ENCODE measurements around the gene VMA21.

Gene VMA21, protein sequence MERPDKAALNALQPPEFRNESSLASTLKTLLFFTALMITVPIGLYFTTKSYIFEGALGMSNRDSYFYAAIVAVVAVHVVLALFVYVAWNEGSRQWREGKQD

GRCh38 chrX:151396825-151397740 is at the start of gene VMA21:
TSS of gene VMA21 (plus strand) at chrX:151397206. CDS start at chrX:151397309, 103 bp downstream.
- DNase-seq (ENCODE audit: low read depth in 2 of 2), result peak; percentile 69 to 74

GRCh38 chrX:151359341-151359740 is 37.7 kb upstream of the VMA21 start:
- DNase-seq (ENCODE audit: low read depth in 2 of 2), result no peak

DNA sequence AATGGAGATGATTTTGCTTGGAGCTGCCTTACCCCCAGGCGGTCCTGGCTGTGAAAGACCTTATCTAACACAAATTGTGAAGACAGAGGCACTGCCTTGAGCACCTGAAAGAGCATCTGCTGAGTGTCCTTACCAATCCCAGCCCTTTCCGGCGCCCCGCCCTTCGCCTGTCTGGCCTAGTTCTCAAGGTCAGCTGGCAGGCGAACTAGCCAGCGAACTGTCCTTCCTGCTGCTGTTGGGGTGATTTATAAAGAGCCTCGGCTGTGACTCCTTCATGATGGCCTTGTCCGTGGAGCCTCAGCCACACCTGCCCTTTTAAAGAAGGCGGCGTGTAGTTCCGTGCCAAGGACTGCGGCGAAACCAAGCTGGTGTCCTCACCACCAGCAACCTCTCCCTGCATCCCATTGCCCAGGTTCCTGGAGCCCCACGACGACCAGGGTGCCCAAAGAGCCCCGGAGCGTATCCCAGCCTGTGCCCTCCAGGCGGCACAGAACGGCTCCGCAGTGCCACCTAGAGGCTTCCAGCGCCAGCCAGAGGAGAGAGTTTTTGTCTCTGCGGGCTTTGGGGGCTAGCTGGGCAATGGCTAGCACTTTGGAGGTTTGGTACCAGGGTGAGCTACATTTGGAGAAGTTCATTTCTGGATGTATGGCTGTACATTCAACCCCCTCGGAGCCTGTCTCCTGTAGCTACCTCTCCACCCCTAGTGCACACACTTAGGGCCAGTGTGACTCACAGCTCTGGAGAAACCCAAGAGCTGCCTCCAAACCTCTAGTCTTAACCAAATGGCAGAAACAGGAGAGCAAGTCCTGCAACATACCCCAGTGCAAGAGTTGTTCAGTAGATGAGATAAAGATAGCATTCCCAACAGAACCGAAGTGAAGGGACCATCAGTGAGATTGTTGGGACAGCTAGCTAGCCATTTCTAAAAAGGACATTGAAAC is 36.8 kb upstream of the VMA21 start:
- no peak for DNase-seq (ENCODE audit: low read depth in 2 of 2)

DNA sequence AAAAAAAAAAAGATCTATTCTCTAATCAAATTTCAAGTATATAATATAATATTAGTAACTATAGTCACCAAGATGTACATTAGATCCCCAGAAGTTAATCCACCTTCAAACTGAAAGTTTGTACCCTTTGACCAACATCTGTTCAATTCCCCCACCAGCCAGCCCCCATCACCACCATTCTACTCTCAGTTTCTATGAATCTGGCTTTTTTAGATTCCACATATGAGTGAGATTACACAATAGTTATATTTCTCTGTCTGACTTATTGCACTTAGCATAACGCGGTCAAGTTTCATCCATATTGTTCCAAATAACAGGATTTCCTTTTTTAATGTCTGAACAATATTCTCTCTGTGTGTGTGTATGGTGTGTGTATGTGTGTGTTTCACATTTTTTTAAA is 33.7 kb upstream of the VMA21 start:
- DNase-seq (ENCODE audit: low read depth in 2 of 2), result no peak

DNA sequence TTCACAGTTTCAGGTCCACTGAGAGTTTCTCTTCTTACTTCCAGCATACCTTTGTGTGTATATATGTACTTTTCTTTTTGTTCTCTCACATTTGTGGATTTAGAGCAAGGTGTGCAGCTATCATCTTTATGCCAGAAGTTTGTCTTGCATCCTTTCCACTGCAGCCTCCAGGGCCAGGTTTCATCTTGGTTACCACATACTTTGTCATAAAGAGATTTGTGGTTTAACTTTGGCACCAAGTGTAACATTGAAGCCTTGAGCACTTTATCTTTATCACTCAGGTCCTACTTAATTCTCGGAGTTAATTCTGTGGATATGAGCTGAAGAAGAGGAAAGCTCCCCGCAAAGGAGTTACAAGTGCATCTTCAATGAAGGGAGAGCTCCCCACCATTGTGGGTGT is 31.4 kb upstream of the VMA21 start:
- DNase-seq (ENCODE audit: low read depth in 2 of 2), result no peak

DNA sequence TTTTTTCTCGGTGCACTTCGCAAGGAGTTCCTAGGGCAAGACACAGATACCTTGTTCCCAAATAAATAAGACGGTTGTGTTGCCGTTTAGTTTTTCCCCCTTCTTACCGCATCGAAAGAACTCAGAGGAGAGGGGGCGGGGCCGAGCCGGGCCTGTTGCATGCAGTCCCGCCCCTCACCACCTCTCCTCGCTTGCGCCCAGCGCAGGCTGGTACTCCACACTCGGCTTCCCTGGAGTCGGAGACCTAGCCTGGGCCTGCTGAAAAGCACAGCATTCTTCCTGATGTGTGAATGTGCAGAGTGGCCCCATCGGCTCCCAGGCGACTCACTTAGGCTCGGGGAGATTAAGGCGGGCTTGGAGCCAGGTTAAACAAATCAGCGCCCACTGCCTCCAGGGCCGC is 26.1 kb upstream of the VMA21 start:
- DNase-seq (ENCODE audit: low read depth in 2 of 2), result no peak

DNA sequence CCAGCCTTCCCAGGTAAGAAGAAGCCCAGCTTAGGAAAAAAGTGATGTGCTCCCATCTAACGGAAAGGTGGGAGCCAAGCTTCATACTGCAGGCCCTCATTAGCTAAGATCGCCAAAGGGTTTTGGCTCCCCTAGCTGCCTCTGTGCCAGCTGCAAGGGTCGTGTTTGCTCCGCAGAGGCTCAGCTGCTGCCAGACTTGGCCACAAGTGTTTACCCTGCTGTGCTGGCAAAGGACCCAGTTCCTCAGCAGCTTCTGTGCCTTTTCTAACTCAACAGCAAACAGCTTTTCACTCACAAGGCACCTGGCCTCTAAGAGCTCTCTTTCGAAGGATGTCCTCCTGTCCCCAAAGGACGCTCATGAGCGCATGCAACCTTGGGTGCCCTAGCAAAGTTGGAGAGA is 12.2 kb upstream of the VMA21 start:
- DNase-seq (ENCODE audit: low read depth in 2 of 2), result no peak

DNA sequence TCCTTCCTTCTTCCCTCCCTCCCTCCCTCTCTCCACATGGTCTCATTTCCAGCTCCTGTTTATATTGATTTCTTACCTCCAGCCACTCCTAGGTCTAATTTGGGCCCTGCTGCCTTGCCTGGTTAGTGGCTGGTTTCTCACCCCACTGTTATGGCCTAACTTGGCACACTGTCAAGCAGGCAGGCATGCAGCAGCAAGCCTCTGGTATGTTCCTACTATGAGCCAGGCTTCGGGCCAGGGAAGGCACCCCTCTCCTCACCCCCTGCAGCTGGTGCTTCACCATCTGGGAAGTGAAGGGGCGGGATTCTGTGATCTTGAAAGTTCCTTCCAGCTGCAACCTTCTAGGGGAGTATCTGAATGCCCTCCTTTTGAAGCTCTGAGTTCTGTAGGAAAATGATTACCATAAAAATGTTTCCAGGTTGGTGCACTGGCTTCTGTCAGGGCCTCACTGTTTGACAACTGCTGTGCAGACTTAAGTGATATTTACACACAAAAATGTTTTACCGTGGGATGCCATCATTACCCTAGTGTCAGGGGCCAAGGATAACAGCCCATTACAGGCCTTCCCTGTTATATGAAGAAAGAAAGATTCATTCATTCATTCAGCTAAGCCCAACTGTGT is 10.1 kb upstream of the VMA21 start:
- no peak for DNase-seq (ENCODE audit: low read depth in 2 of 2)

- no peak for DNase-seq (ENCODE audit: low read depth in 2 of 2)
Observed at GRCh38 chrX:151391722-151392121, 5.3 kb upstream of the VMA21 start.

- no peak for DNase-seq (ENCODE audit: low read depth in 2 of 2)
Observed at GRCh38 chrX:151393514-151393913, 3.5 kb upstream of the VMA21 start.

GRCh38 chrX:151396042-151396824 is 773 bp upstream of the VMA21 start:
- DNase-seq (ENCODE audit: low read depth in 2 of 2), result peak in 1 of 2 experiments; percentile 0

DNA sequence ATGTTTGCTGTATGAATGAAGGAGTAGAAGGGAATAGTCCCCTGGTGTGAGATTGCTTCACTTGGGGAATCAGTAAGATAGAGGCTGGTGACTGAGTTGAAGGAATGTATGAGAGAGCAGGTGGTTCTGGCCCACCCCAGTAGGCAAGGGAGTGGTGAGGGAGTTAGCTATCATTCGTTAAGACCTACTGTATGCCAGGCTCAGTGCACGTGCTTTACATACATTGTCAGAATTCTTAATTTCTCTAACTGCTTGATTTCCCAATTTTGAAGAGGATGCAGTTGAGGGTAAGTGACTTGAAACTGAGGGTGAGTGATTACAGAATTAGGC is 700 bp downstream of the VMA21 start:
- DNase-seq (ENCODE audit: low read depth in 2 of 2), result no peak

DNA sequence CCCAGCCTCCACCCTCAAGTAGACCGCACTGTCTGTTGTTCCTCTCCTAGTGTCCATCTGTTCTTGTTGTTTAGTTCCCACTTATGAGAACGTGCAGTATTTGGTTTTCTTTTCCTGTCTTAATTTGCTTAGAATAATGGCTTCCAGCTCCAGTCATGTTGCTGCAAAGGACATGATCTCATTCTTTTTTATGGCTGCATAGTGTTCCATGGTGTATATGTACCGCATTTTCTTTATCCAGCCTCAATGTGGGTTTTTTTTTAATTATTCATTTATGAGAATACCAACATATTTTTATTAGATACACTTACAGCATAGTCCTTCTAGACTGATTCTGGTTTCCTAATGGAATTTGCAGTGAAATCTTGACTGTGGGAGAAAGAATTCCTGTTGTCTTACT is 1.3 kb downstream of the VMA21 start:
- no peak for DNase-seq (ENCODE audit: low read depth in 2 of 2)

DNA sequence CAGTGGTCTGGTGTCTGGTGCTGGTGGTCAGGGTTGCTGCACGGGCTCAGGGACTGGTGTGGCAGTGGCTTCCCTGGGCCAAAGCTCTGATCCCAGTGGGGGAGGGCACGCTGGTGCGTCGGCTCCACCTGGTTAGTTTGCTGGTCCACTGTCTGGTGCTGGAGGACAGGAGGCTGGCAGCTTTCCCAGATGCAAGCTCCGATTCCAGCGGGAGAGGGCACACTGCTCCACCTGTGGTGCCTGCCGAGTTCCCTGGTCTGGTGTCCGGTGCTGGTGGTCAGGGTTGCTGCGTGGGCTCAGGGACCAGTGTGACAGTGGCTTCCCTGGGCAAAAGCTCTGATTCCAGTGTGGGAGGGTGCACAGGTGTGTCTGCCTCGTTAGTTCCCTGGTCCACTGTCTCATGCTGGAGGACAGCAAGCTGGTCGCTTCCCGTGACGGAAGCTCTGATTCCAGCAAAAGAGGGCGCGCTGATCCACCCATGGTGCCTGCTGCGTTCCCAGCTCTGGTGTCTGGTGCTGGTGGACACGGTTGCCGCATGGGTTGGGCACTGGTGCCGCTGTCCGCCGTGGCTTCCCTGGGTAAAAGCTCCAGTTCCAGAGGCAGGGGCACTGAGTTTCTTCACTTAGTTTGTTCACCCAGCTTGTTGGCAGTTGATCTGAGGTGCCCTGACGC is 5.8 kb downstream of the VMA21 start:
- no peak for DNase-seq (ENCODE audit: low read depth in 2 of 2)

DNA sequence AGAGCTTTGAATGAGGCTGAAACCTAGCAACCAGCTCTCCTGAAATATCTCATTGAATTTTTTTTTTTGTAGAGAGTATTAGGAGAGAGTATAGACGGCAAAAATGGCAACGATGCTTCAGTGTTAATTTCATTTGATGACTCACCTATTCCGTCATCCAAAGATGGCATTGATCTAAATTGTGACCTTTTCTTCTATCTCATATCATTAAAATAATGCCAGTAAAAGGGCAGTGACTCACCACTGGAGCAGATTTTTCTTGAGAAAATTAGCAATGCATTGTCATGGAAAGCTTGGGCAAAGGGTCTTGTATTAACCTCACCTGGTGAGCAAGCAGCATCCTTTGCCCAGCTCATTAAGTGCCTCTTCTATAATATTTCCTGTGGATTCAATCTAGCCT is 19.6 kb downstream of the VMA21 start:
- DNase-seq (ENCODE audit: low read depth in 2 of 2), result no peak

GRCh38 chrX:151419782-151420181 is 22.8 kb downstream of the VMA21 start:
- DNase-seq (ENCODE audit: low read depth in 2 of 2), result no peak

- DNase-seq (ENCODE audit: low read depth in 2 of 2), result no peak
Observed at GRCh38 chrX:151424505-151424904, 27.5 kb downstream of the VMA21 start.

DNA sequence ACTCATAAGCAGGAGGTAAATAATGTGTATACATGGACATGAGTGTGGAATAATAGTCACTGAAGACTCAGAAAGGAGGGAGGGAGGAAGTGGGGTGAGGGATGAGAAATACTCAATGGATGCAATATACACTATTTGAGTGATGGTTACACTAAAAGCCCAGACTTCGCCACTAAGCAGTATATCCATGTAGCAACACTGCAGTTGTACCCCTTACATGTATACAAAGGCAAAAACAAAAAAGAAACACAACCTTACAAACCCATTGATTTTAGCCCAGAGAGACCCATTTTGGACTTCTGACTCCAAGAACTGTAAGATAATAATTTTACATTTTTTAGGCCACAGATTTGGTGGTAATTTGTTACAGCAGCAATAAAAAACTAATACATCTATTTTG is 51.5 kb downstream of the VMA21 start:
- DNase-seq (ENCODE audit: low read depth in 2 of 2), result no peak

GRCh38 chrX:151458824-151459223 is 61.8 kb downstream of the VMA21 start:
- peak in 1 of 2 experiments; percentile 1 for DNase-seq (ENCODE audit: low read depth in 2 of 2)
